ENCODE measurements around the gene IRF1.

IRF1 gene

GRCh38 chr5:132468656-132469379 lies 21.8 kb downstream of the IRF1 start:
- peaks cover 11% of the 10 kb centered on the region for H3K9me3 Mint-ChIP-seq
- no peak overlapping the region for H3K27ac Mint-ChIP-seq
- H3K36me3 Mint-ChIP-seq (ENCODE audit: low read depth) = no peaks in the 10 kb centered on the region
- DNase-seq = no peak
- no peak for TF ChIP-seq CTCF (IDR thresholded peaks at IDR 0.05)
- peaks cover 17% of the 10 kb centered on the region for H3K4me1 Mint-ChIP-seq
- no peaks in the 10 kb centered on the region for H3K27me3 Mint-ChIP-seq (ENCODE audit: low read depth, poor library complexity)
- H3K4me3 Mint-ChIP-seq = no peak overlapping the region

- TF ChIP-seq CTCF (IDR thresholded peaks at IDR 0.05) = no peak
- H3K4me3 Mint-ChIP-seq = no peak overlapping the region
- peaks cover 11% of the 10 kb centered on the region for H3K9me3 Mint-ChIP-seq
- H3K27me3 Mint-ChIP-seq (ENCODE audit: low read depth, poor library complexity) = peaks cover 6% of the 10 kb centered on the region
- no peaks in the 10 kb centered on the region for H3K36me3 Mint-ChIP-seq (ENCODE audit: low read depth)
- no peak for DNase-seq
- no peak overlapping the region for H3K27ac Mint-ChIP-seq
- H3K4me1 Mint-ChIP-seq = peaks cover 31% of the 10 kb centered on the region
These were observed 23.1 kb downstream of the IRF1 start for GRCh38 chr5:132467287-132467984.

- Mint-ChIP-seq H3K27ac (no peak overlapping the region), H3K4me1 (peaks cover 37% of the 10 kb centered on the region), H3K9me3 (peaks cover 11% of the 10 kb centered on the region), H3K27me3 (ENCODE audit: low read depth, poor library complexity) (peaks cover 7% of the 10 kb centered on the region), H3K4me3 (no peak overlapping the region), H3K36me3 (ENCODE audit: low read depth) (no peaks in the 10 kb centered on the region)
- DNase-seq = no peak
- TF ChIP-seq CTCF (IDR thresholded peaks at IDR 0.05) = no peak
These were observed 23.9 kb downstream of the IRF1 start for GRCh38 chr5:132466433-132467286.

GRCh38 chr5:132465059-132465707 lies 25.4 kb downstream of the IRF1 start:
- Mint-ChIP-seq H3K9me3 (peaks cover 11% of the 10 kb centered on the region), H3K36me3 (ENCODE audit: low read depth) (no peaks in the 10 kb centered on the region), H3K4me1 (peaks cover 37% of the 10 kb centered on the region), H3K4me3 (no peak overlapping the region), H3K27ac (no peak overlapping the region), H3K27me3 (ENCODE audit: low read depth, poor library complexity) (peaks cover 7% of the 10 kb centered on the region)
- TF ChIP-seq CTCF (IDR thresholded peaks at IDR 0.05) = no peak
- no peak for DNase-seq

- TF ChIP-seq CTCF (IDR thresholded peaks at IDR 0.05) = no peak
- Mint-ChIP-seq H3K4me1 (peaks cover 37% of the 10 kb centered on the region), H3K4me3 (no peak overlapping the region)
These were observed 26.2 kb downstream of the IRF1 start for GRCh38 chr5:132464156-132464939.

More at GRCh38 chr5:132464156-132464939, 26.2 kb downstream of the IRF1 start:
- Mint-ChIP-seq H3K9me3 (peaks cover 9% of the 10 kb centered on the region), H3K36me3 (ENCODE audit: low read depth) (no peaks in the 10 kb centered on the region), H3K27ac (no peak overlapping the region), H3K27me3 (ENCODE audit: low read depth, poor library complexity) (peaks cover 7% of the 10 kb centered on the region)
- DNase-seq = no peak
